CD4-positive, alpha-beta T cell (primary cell): Measurements from ENCODE around the gene PTPRD. TPM values are rescaled to one million over a fixed set of nuclear protein-coding genes. Genes with fewer than 3 reads are reported as not detected.

Source experiments
- ATAC-seq: fragments of 200-7000 bp; cut with Tn5 transposase; one replicate; pipeline ENCODE4 v1.10.0; 2022; ENCODE audit warnings: mild to moderate bottlenecking; ENCODE audit not compliant: poor library complexity
- CTCF ChIA-PET: fragments of 350-600 bp; sonication (Branson Sonifier 250); formaldehyde crosslinking; loops from one replicate; lab custom pipeline; 2021; ENCODE audit warnings: antibody characterized with exemption, inconsistent platforms; lab: Charles Lee
- POLR2A ChIA-PET: fragments of 350-600 bp; sonication (Branson Sonifier 250); formaldehyde crosslinking; loops from one replicate; lab custom pipeline; 2021; ENCODE audit warnings: antibody characterized with exemption, inconsistent platforms; lab: Charles Lee
- DNase-seq, 14 experiments: peaks; one replicate each; pipeline ENCODE4 v3.0.0-alpha.2; 2013 to 2020; ENCODE audit warnings: mixed read lengths in 2 of 14
- H3K27ac ChIP-seq, 2 donors: one replicate each; pipeline versions ENCODE4 v1.5.1 to v1.7.0; 2013; ENCODE audit warnings: low read length in 2 of 2, low read depth in 1 of 2, mild to moderate bottlenecking in 1 of 2
- H3K27me3 ChIP-seq, 2 experiments: 1 replicate in 1 of 2; 2 replicates in 1 of 2; pipeline versions ENCODE4 v1.6.1 to v1.7.0; 2013; ENCODE audit warnings: low read length in 2 of 2, control low read depth in 1 of 2, mild to moderate bottlenecking in 1 of 2, moderate library complexity in 1 of 2; ENCODE audit not compliant: insufficient read depth in 2 of 2, control insufficient read depth in 1 of 2
- H3K36me3 ChIP-seq: one replicate; pipeline ENCODE4 v1.6.1; 2013; ENCODE audit warnings: low read length, control low read depth; ENCODE audit not compliant: insufficient read depth
- H3K4me1 ChIP-seq: one replicate; pipeline ENCODE4 v1.6.1; 2013; ENCODE audit warnings: low read length, control low read depth; ENCODE audit not compliant: insufficient read depth
- H3K4me3 ChIP-seq: one replicate; pipeline ENCODE4 v1.5.1; 2013; ENCODE audit warnings: mild to moderate bottlenecking, low read length, moderate library complexity
- H3K9me3 ChIP-seq, 2 experiments: 1 replicate in 1 of 2; 2 replicates in 1 of 2; pipeline versions ENCODE4 v1.6.1 to v1.7.0; 2013; ENCODE audit warnings: low read length in 2 of 2, mild to moderate bottlenecking in 2 of 2, control low read depth in 1 of 2, moderate library complexity in 1 of 2; ENCODE audit not compliant: control insufficient read depth in 1 of 2, insufficient read depth in 1 of 2
- H3K27ac Mint-ChIP-seq: one replicate; pipeline ENCODE4 v1.8.0; 2020; ENCODE audit warnings: mixed read lengths
- H3K27me3 Mint-ChIP-seq: one replicate; pipeline ENCODE4 v1.8.0; 2021; ENCODE audit warnings: mixed read lengths
- H3K36me3 Mint-ChIP-seq: one replicate; pipeline ENCODE4 v1.8.0; 2021; ENCODE audit warnings: low read depth, mixed read lengths
- H3K4me1 Mint-ChIP-seq: one replicate; pipeline ENCODE4 v1.8.0; 2021; ENCODE audit warnings: low read depth, mixed read lengths
- H3K4me3 Mint-ChIP-seq: one replicate; pipeline ENCODE4 v1.8.0; 2020; ENCODE audit warnings: mild to moderate bottlenecking, mixed read lengths
- H3K9me3 Mint-ChIP-seq: one replicate; pipeline ENCODE4 v1.8.0; 2020; ENCODE audit warnings: mixed read lengths
- intact Hi-C, 2 experiments: fragments of 100-400 bp; cut with DNase I in 1 of 2; cut with micrococcal nuclease in 1 of 2; formaldehyde crosslinking; loops; one replicate each; pipeline versions ENCODE4 v1.15.1 to v1.9.0; 2023 to 2025; cut with DNase I, micrococcal nuclease
- total RNA-seq, 174 experiments: library from RNA in 2 of 174; stranded (reverse) in 2 of 174; gene quantifications; one replicate each; pipeline ENCODE4 v1.2.3 and lab custom pipeline; 2021 to 2026
- TF ChIP-seq, protein P1 (sequence below): fragments of 200-600 bp; IDR thresholded peaks from one replicate; pipeline ENCODE4 v1.8.0; 2022; ENCODE audit warnings: antibody characterized with exemption, mild to moderate bottlenecking

The PTPRD gene
- total RNA-seq, 2 experiments from 2014 or later, result not detected

DNA sequence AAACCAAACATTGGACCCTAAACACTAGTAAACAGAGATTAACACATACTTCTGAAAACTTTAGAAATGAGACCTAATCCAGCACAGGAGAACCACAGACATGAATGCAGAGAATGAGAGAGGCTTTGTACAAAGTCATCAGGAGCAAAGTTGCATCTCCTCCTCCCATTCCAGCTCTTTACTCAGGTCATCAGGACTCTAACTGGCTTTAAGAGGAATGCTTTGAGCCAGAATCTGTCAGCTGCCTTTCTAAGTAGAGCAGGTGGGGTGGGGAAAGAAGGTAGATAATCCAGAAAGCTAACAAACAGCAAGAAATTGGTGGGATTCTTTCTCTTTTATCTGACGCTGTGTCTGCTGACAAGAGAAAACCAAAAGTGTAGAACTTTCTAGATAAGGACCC, 2230.5 kb downstream of the PTPRD start:
- H3K9me3 ChIP-seq, result no peaks in the 10 kb centered on the region
- Mint-ChIP-seq H3K27me3 (no peaks in the 10 kb centered on the region), H3K4me1 (no peaks in the 10 kb centered on the region), H3K9me3 (no peaks in the 10 kb centered on the region), H3K4me3 (no peak overlapping the region), H3K36me3 (no peaks in the 10 kb centered on the region), H3K27ac (no peak overlapping the region)
- intact Hi-C loops, result no loop called here
- ChIA-PET CTCF (no interaction called here), POLR2A (no interaction called here)
- ATAC-seq, result no peak
- no peak overlapping the region for H3K4me3 ChIP-seq
- no peaks in the 10 kb centered on the region for H3K4me1 ChIP-seq
- no peak for DNase-seq
- no peak overlapping the region for H3K27ac ChIP-seq
- H3K36me3 ChIP-seq, result no peaks in the 10 kb centered on the region
- TF ChIP-seq, protein P1, sequence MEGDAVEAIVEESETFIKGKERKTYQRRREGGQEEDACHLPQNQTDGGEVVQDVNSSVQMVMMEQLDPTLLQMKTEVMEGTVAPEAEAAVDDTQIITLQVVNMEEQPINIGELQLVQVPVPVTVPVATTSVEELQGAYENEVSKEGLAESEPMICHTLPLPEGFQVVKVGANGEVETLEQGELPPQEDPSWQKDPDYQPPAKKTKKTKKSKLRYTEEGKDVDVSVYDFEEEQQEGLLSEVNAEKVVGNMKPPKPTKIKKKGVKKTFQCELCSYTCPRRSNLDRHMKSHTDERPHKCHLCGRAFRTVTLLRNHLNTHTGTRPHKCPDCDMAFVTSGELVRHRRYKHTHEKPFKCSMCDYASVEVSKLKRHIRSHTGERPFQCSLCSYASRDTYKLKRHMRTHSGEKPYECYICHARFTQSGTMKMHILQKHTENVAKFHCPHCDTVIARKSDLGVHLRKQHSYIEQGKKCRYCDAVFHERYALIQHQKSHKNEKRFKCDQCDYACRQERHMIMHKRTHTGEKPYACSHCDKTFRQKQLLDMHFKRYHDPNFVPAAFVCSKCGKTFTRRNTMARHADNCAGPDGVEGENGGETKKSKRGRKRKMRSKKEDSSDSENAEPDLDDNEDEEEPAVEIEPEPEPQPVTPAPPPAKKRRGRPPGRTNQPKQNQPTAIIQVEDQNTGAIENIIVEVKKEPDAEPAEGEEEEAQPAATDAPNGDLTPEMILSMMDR, result no peak
- no peaks in the 10 kb centered on the region for H3K27me3 ChIP-seq

DNA sequence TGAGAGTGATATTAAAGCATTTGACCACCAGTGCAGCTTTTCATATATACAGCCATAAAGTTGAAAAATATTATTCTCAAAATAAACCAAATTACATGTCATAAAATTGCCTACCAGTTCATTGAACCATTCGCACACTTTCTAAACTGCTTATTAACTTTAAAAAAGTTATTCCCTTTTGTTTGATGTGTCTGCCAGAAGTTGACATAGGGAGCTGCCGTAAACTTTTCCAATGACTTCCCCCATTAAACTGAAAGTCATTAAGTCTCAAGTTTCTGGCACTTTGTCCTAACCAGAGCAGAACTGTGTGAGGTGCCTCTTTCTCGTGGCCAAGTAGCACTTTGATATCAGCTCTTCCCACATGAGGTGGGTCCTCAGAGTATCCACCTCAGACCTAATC, 2231.2 kb downstream of the PTPRD start:
- H3K9me3 Mint-ChIP-seq, result no peaks in the 10 kb centered on the region
- ATAC-seq (no peak), DNase-seq (no peak)
- no peak overlapping the region for H3K4me3 Mint-ChIP-seq
- H3K9me3 ChIP-seq, result no peaks in the 10 kb centered on the region
- no peak overlapping the region for H3K27ac ChIP-seq
- H3K4me1 ChIP-seq, result no peaks in the 10 kb centered on the region
- no peaks in the 10 kb centered on the region for H3K27me3 ChIP-seq
- H3K36me3 ChIP-seq, result no peaks in the 10 kb centered on the region
- POLR2A ChIA-PET, result no interaction called here
- no peak overlapping the region for H3K27ac Mint-ChIP-seq
- no peaks in the 10 kb centered on the region for H3K4me1 Mint-ChIP-seq
- H3K27me3 Mint-ChIP-seq, result no peaks in the 10 kb centered on the region
- no peaks in the 10 kb centered on the region for H3K36me3 Mint-ChIP-seq
- no peak overlapping the region for H3K4me3 ChIP-seq
- TF ChIP-seq, protein P1, result no peak
- intact Hi-C loops, result no loop called here
- CTCF ChIA-PET, result no interaction called here

DNA sequence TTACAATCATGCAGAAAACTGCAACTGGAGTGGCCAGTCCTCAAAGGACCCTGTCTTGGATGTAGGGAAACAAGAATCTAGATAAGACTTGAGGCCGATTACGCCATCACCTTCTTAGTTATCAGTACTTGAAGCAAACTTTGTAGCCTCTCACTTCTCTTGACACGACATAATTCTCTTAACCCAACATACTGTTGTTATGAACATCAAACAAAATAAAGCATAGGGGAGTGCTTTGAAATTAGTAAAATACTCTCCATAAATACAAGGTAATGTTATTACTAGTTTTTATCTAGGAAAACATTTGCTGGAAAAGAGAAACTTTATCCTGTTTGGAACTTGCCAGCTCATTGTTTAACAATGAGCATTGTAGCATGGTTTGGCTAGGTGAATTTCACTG, 2238.3 kb downstream of the PTPRD start:
- CTCF ChIA-PET, result no interaction called here
- Histone ChIP-seq H3K27ac (no peak overlapping the region), H3K36me3 (no peaks in the 10 kb centered on the region), H3K4me1 (no peaks in the 10 kb centered on the region), H3K4me3 (no peak overlapping the region), H3K27me3 (no peaks in the 10 kb centered on the region), H3K9me3 (no peaks in the 10 kb centered on the region)
- POLR2A ChIA-PET, result no interaction called here
- TF ChIP-seq, protein P1, result no peak
- Mint-ChIP-seq H3K27me3 (no peaks in the 10 kb centered on the region), H3K27ac (no peak overlapping the region), H3K9me3 (no peaks in the 10 kb centered on the region), H3K4me1 (no peaks in the 10 kb centered on the region), H3K36me3 (no peaks in the 10 kb centered on the region), H3K4me3 (no peak overlapping the region)
- DNase-seq (no peak), ATAC-seq (no peak)
- intact Hi-C loops, result no loop called here
